Esophagus squamous epithelium (tissue), 5 donors: ENCODE data around the gene SLC35A2. TPM values are rescaled to one million over a fixed set of nuclear protein-coding genes. Genes with fewer than 3 reads are reported as not detected.

ENCODE experiments used
- DNase-seq: peaks from one replicate; lab custom pipeline; 2025; lab: John Stamatoyannopoulos, UW
- H3K27ac ChIP-seq, 4 donors: fragments of 200-600 bp; sonication (generic); one replicate each; pipeline ENCODE4 v1.5.1; 2016 to 2019; ENCODE audit warnings: mild to moderate bottlenecking in 1 of 4
- H3K27me3 ChIP-seq, 4 donors: fragments of 200-600 bp; sonication (generic); 1 replicate in 3 of 4; 2 replicates in 1 of 4; pipeline versions ENCODE4 v1.5.1 to v1.6.0; 2017 to 2021; ENCODE audit warnings: antibody characterized with exemption in 1 of 4
- H3K36me3 ChIP-seq, 3 donors: fragments of 200-600 bp; sonication (generic); one replicate each; pipeline ENCODE4 v1.5.1; 2016 to 2019
- H3K4me1 ChIP-seq, 3 donors: fragments of 200-600 bp; sonication (generic); one replicate each; pipeline ENCODE4 v1.5.1; 2017 to 2019
- H3K4me3 ChIP-seq, 4 donors: fragments of 200-600 bp; sonication (generic); 1 replicate in 3 of 4; 2 replicates in 1 of 4; pipeline ENCODE4 v1.5.1; 2016 to 2019; ENCODE audit warnings: mild to moderate bottlenecking in 2 of 4, moderate library complexity in 1 of 4
- H3K9me3 ChIP-seq, 3 donors: fragments of 200-600 bp; sonication (generic); one replicate each; pipeline ENCODE4 v1.5.1; 2016 to 2019
- CTCF ChIP-seq, 6 experiments: fragments of 450-650 bp in 4 of 6; fragments of 200-600 bp in 2 of 6; sonication (generic) in 2 of 6; IDR thresholded peaks; one replicate each; pipeline ENCODE4 v1.5.1; 2016 to 2019; ENCODE audit warnings: antibody characterized with exemption in 6 of 6, mild to moderate bottlenecking in 4 of 6, moderate library complexity in 4 of 6
- POLR2A ChIP-seq, 4 donors: fragments of 450-650 bp; IDR thresholded peaks; one replicate each; pipeline ENCODE4 v1.6.1; 2017; ENCODE audit warnings: antibody characterized with exemption in 4 of 4, mild to moderate bottlenecking in 4 of 4, moderate library complexity in 3 of 4
- WGBS, 2 donors: methylation state at CpG; one replicate each; pipeline ENCODE4 v1.1.5; 2018; 5-methylcytosine and 5-hydroxymethylcytosine counted together
- intact Hi-C: fragments of 100-400 bp; cut with DNase I; formaldehyde crosslinking; loops from one replicate; pipeline ENCODE4 v1.15.0; 2022
- total RNA-seq, 4 donors: library from RNA; depleted of rRNA; stranded (reverse); fragments of >200 nt; gene quantifications; one replicate each; pipeline ENCODE4 v1.1.0, GENCODE V29; 2016
- donor health status: DM: yes; HTN: yes; CAD: no.

SLC35A2 gene
- total RNA-seq, 4 donors from 2014 or later = 13.7 to 28.9 (median 21.0) TPM

DNA sequence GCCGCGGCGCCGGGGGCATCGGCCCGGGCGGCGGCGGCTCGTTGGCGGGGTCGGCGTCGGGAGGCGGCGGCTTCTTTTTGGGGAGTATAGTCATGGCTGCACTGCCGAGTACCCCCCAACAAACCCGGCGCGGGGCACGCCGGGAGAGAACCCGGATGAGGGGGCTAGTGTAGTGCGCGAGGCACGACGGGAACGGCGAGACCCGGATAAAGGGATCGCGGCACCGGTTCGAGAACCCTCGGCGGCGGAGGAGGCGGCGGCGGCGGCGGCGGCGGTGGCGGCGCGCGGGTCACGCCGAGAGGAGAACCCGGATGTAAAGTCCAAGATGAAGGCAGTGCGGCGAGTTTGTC, 46.0 kb upstream of the SLC35A2 start, which contains the start of gene OTUD5:
Gene OTUD5, minus strand, starts transcription at position 131 of the 350 bp plus-strand sequence. Its CDS starts 37 bp downstream, at position 94.
- TF ChIP-seq CTCF (IDR thresholded peaks at IDR 0.05) (no peak), POLR2A (IDR thresholded peaks at IDR 0.05) (no peak)
- Histone ChIP-seq H3K4me1 (peaks cover 5 to 55% (median 30%) of the 10 kb centered on the region in 3 donors), H3K27me3 (no peaks in the 10 kb centered on the region), H3K4me3 (peak within 1 kb of the TSS; percentile 52 to 80 (median 64)), H3K9me3 (no peaks in the 10 kb centered on the region), H3K27ac (peak within 1 kb of the TSS; percentile 91 to 96 (median 96)), H3K36me3 (peaks cover 0 to 22% (median 0%) of the 10 kb centered on the region in 3 donors)
- intact Hi-C loops = no loop called here
- no peak for DNase-seq
- WGBS, 2 donors = 35% methylated on average over 15 of the region's 53 CpGs; no CpG with 5 or more reads in 1 of the 2 donors

GRCh38 chrX:48956728-48957414, 45.4 kb upstream of the SLC35A2 start:
- Histone ChIP-seq H3K27me3 (no peaks in the 10 kb centered on the region), H3K36me3 (peaks cover 0 to 22% (median 0%) of the 10 kb centered on the region in 3 donors), H3K4me3 (peak overlapping the region; percentile 52 to 80 (median 64)), H3K27ac (peak overlapping the region; percentile 91 to 96 (median 96)), H3K9me3 (no peaks in the 10 kb centered on the region), H3K4me1 (peaks cover 5 to 61% (median 30%) of the 10 kb centered on the region in 3 donors)
- TF ChIP-seq CTCF (IDR thresholded peaks at IDR 0.05) (no peak), POLR2A (IDR thresholded peaks at IDR 0.05) (no peak)
- WGBS, 2 donors = 73% methylated on average over 3 of the region's 61 CpGs; no CpG with 5 or more reads in 1 of the 2 donors
- intact Hi-C loops = no loop called here
- DNase-seq = no peak

- H3K4me3 ChIP-seq = no peak overlapping the region
- H3K36me3 ChIP-seq = peaks cover 0 to 17% (median 0%) of the 10 kb centered on the region in 3 donors
- no peak overlapping the region for H3K27ac ChIP-seq
- H3K27me3 ChIP-seq = no peaks in the 10 kb centered on the region
- intact Hi-C loops = no loop called here
- H3K9me3 ChIP-seq = no peaks in the 10 kb centered on the region
- no CpG with 5 or more reads among the region's 1 CpG for whole genome bisulfite sequencing, 2 donors
- peaks cover 0 to 35% (median 7%) of the 10 kb centered on the region in 3 donors for H3K4me1 ChIP-seq
- TF ChIP-seq CTCF (IDR thresholded peaks at IDR 0.05) (no peak), POLR2A (IDR thresholded peaks at IDR 0.05) (no peak)
- DNase-seq = no peak
These were observed 37.1 kb upstream of the SLC35A2 start for GRCh38 chrX:48948589-48948988.

DNA sequence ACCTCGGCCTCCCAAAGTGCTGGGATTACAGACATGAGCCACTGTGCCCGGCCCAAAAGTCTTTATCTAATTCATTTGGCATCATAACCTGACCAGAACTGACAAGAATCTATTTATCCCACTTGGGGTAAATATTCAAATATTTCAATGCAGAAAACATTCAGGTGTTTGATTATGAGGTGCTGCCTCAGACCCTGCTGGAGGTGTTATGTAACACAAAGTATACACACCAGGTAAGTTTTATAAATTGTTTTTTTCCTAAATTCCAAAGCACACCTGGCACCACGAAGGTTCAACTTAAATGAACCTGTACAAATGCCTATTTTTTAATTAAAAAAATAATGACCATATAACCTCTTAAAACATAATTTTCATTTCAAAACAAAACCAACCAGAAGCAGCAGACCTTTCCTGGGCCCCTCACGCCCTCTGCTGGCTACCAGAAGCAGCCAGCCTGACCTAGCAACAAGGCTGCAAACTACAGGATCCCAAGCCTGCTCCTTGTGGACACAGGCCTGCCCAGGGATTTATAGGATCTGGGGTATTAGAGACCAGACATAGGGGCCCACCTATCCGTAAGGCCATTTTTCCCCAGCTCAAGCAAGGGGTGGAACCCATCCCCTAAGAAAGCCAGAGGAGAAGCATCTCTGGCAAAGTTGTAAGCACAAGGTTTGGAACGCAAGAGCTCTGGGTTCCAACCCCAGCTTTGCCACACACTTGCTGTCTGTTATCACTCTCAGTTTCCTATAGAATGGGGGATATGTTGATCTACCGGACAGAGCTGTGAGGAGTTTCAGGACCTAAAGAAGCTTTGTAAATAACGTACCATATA, 34.3 kb upstream of the SLC35A2 start:
- H3K4me3 ChIP-seq = no peak overlapping the region
- no peak overlapping the region for H3K27ac ChIP-seq
- intact Hi-C loops = no loop called here
- H3K36me3 ChIP-seq = peaks cover 0 to 22% (median 0%) of the 10 kb centered on the region in 3 donors
- no peaks in the 10 kb centered on the region for H3K27me3 ChIP-seq
- no peak for DNase-seq
- 51 to 54% methylated on average over 8 of the region's 8 CpGs for WGBS, 2 donors
- H3K4me1 ChIP-seq = peaks cover 0 to 16% (median 0%) of the 10 kb centered on the region in 3 donors
- TF ChIP-seq POLR2A (IDR thresholded peaks at IDR 0.05) = no peak
- peak; percentile 37 to 74 (median 54) for TF ChIP-seq CTCF (IDR thresholded peaks at IDR 0.05)
- H3K9me3 ChIP-seq = no peaks in the 10 kb centered on the region
